Osteoblast (primary cell): ENCODE results near the gene PTGR1. TPM values are rescaled to one million over a fixed set of nuclear protein-coding genes. Genes with fewer than 3 reads are reported as not detected.

Experiments used
- DNase-seq: peaks from one replicate; pipeline ENCODE4 v3.0.0; 2011; ENCODE audit warnings: low spot score, mixed read lengths; ENCODE audit not compliant: insufficient read length; ENCODE audit errors: missing footprints
- H2AFZ ChIP-seq: 2 replicates; pipeline ENCODE4 v1.6.0; 2011; ENCODE audit warnings: mild to moderate bottlenecking, low read length
- H3K27ac ChIP-seq: 2 replicates; pipeline ENCODE4 v1.5.1; 2011; ENCODE audit warnings: mild to moderate bottlenecking, low read depth, low read length, moderate library complexity
- H3K27me3 ChIP-seq: 2 replicates; pipeline ENCODE4 v1.6.0; 2012; ENCODE audit warnings: mild to moderate bottlenecking, control low read depth, inconsistent platforms, low read length, moderate library complexity; ENCODE audit not compliant: insufficient read depth
- H3K36me3 ChIP-seq: 2 replicates; pipeline ENCODE4 v1.5.1; 2011; ENCODE audit warnings: mild to moderate bottlenecking, low read length, control low read depth, moderate library complexity; ENCODE audit not compliant: insufficient read depth
- H3K4me1 ChIP-seq: 2 replicates; pipeline ENCODE4 v1.5.1; 2011; ENCODE audit warnings: mild to moderate bottlenecking, low read length, control low read depth, moderate library complexity; ENCODE audit not compliant: insufficient read depth
- H3K4me2 ChIP-seq: 2 replicates; pipeline ENCODE4 v1.6.0; 2011; ENCODE audit warnings: mild to moderate bottlenecking, low read length; ENCODE audit not compliant: insufficient read depth
- H3K4me3 ChIP-seq: fragments of 200-600 bp; sonication (generic); 3 replicates; pipeline ENCODE4 v1.5.1; 2012; ENCODE audit warnings: mild to moderate bottlenecking, low read length, inconsistent platforms; ENCODE audit not compliant: insufficient read depth
- H3K79me2 ChIP-seq: 2 replicates; pipeline ENCODE4 v1.6.0; 2012; ENCODE audit warnings: mild to moderate bottlenecking, low read length, control low read depth, inconsistent platforms; ENCODE audit not compliant: insufficient read depth
- H3K9me3 ChIP-seq: 2 replicates; pipeline ENCODE4 v1.5.1; 2011; ENCODE audit warnings: low read depth, low read length, control low read depth
- H4K20me1 ChIP-seq: 2 replicates; pipeline ENCODE4 v1.6.0; 2012; ENCODE audit warnings: mild to moderate bottlenecking, low read length, control low read depth; ENCODE audit not compliant: insufficient read depth
- CTCF ChIP-seq: IDR thresholded peaks from 2 replicates; pipeline ENCODE4 v1.5.1; 2011; ENCODE audit warnings: mild to moderate bottlenecking, low read depth, low read length, moderate library complexity; ENCODE audit errors: extremely low read depth
- total RNA-seq: library from RNA; depleted of rRNA; stranded (reverse); fragments of >200 nt; gene quantifications from 2 replicates; pipeline ENCODE4 v1.2.3, GENCODE V29; 2012

Gene PTGR1
- total RNA-seq, 1 donor = 62.6 TPM

- Histone ChIP-seq H3K4me2 (peak overlapping the region; percentile 14), H3K27ac (peak overlapping the region; percentile 36), H3K9me3 (no peaks in the 10 kb centered on the region), H4K20me1 (no peaks in the 10 kb centered on the region), H3K4me3 (no peak overlapping the region), H3K36me3 (no peaks in the 10 kb centered on the region), H3K4me1 (peaks cover 13% of the 10 kb centered on the region), H2AFZ (no peak overlapping the region), H3K79me2 (no peaks in the 10 kb centered on the region), H3K27me3 (no peaks in the 10 kb centered on the region)
- TF ChIP-seq CTCF = no peak
- peak; percentile 56 for DNase-seq
Measured at GRCh38 chr9:111527347-111527746, 72.1 kb downstream of the PTGR1 start.

- H3K4me3 ChIP-seq = peak within 1 kb of the TSS; percentile 79
- H3K4me2 ChIP-seq = peak within 1 kb of the TSS; percentile 92
- peak; percentile 94 for DNase-seq
- TF ChIP-seq CTCF = no peak
- peak within 1 kb of the TSS; percentile 11 for H3K27ac ChIP-seq
- no peaks in the 10 kb centered on the region for H3K79me2 ChIP-seq
- H3K4me1 ChIP-seq = peaks cover 13% of the 10 kb centered on the region
- peak within 1 kb of the TSS; percentile 92 for H2AFZ ChIP-seq
- no peaks in the 10 kb centered on the region for H3K27me3 ChIP-seq
- no peaks in the 10 kb centered on the region for H4K20me1 ChIP-seq
- H3K36me3 ChIP-seq = no peaks in the 10 kb centered on the region
- H3K9me3 ChIP-seq = no peaks in the 10 kb centered on the region
Measured at GRCh38 chr9:111525056-111525977, 74.1 kb downstream of the PTGR1 start, which contains the start of gene ZNF483. Gene ZNF483, plus strand, starts transcription at chr9:111525179. Its CDS starts 2,217 bp downstream, at chr9:111527396.

GRCh38 chr9:111524731-111525055 lies 74.8 kb downstream of the PTGR1 start:
- Histone ChIP-seq H2AFZ (peak overlapping the region; percentile 92), H4K20me1 (no peaks in the 10 kb centered on the region), H3K36me3 (no peaks in the 10 kb centered on the region), H3K4me1 (peaks cover 13% of the 10 kb centered on the region), H3K9me3 (no peaks in the 10 kb centered on the region), H3K4me3 (peak overlapping the region; percentile 79), H3K27ac (no peak overlapping the region), H3K4me2 (peak overlapping the region; percentile 92), H3K27me3 (no peaks in the 10 kb centered on the region), H3K79me2 (no peaks in the 10 kb centered on the region)
- no peak for TF ChIP-seq CTCF
- peak; percentile 18 for DNase-seq

GRCh38 chr9:111516061-111516465 lies 83.4 kb downstream of the PTGR1 start:
- no peak for DNase-seq
- no peaks in the 10 kb centered on the region for H3K36me3 ChIP-seq
- TF ChIP-seq CTCF = no peak
- H3K27ac ChIP-seq = no peak overlapping the region
- H4K20me1 ChIP-seq = no peaks in the 10 kb centered on the region
- H3K9me3 ChIP-seq = no peaks in the 10 kb centered on the region
- H3K4me1 ChIP-seq = no peaks in the 10 kb centered on the region
- peak overlapping the region; percentile 6 for H2AFZ ChIP-seq
- no peaks in the 10 kb centered on the region for H3K79me2 ChIP-seq
- H3K4me2 ChIP-seq = peak overlapping the region; percentile 23
- no peak overlapping the region for H3K4me3 ChIP-seq
- no peaks in the 10 kb centered on the region for H3K27me3 ChIP-seq
